Prostate gland (tissue), 2 donors: Measurements from ENCODE around the gene FLT1. TPM values are rescaled to one million over a fixed set of nuclear protein-coding genes. Genes with fewer than 3 reads are reported as not detected.

Experiments
- DNase-seq: peaks from one replicate; pipeline ENCODE4 v3.0.0-alpha.2; 2019; ENCODE audit warnings: low spot score
- H3K27ac ChIP-seq, 2 donors: fragments of 200-600 bp; sonication (generic); 2 replicates each; pipeline ENCODE4 v1.5.1; 2017 to 2019
- H3K27me3 ChIP-seq: fragments of 200-600 bp; sonication (generic); replicated peaks from 2 replicates; pipeline ENCODE4 v1.5.1; 2019; ENCODE audit not compliant: insufficient read depth
- H3K36me3 ChIP-seq, 2 donors: fragments of 200-600 bp; sonication (generic); 1 replicate in 1 of 2; 2 replicates in 1 of 2; pipeline versions ENCODE4 v1.5.1 to v1.8.1; 2017 to 2019
- H3K4me1 ChIP-seq: fragments of 200-600 bp; sonication (generic); replicated peaks from 2 replicates; pipeline ENCODE4 v1.5.1; 2019
- H3K4me3 ChIP-seq, 2 donors: fragments of 200-600 bp; sonication (generic); 2 replicates each; pipeline ENCODE4 v1.5.1; 2017 to 2019
- H3K9me3 ChIP-seq: fragments of 200-600 bp; sonication (generic); 2 replicates; pipeline ENCODE4 v1.5.1; 2017
- POLR2A ChIP-seq: fragments of 450-650 bp; IDR thresholded peaks from one replicate; pipeline ENCODE4 v1.6.1; 2016; ENCODE audit warnings: antibody characterized with exemption, mild to moderate bottlenecking
- POLR2AphosphoS5 ChIP-seq: sonication (generic); formaldehyde crosslinking; IDR thresholded peaks from one replicate; pipeline ENCODE4 v1.6.1; 2017; ENCODE audit warnings: antibody characterized with exemption
- WGBS: methylation state at CpG from one replicate; pipeline ENCODE4 v1.1.5; 2018; 5-methylcytosine and 5-hydroxymethylcytosine counted together
- intact Hi-C: fragments of 100-400 bp; cut with DNase I; formaldehyde crosslinking; loops from one replicate; pipeline ENCODE4 v1.14.2; 2022
- total RNA-seq, 2 donors: library from RNA; depleted of rRNA; stranded (reverse); fragments of >200 nt; gene quantifications; one replicate each; pipeline ENCODE4 v1.1.0, GENCODE V29; 2016
- TF ChIP-seq, protein P1 (sequence below), 4 experiments: fragments of 200-600 bp in 2 of 4; fragments of 450-650 bp in 2 of 4; sonication (generic) in 2 of 4; IDR thresholded peaks; 1 replicate in 3 of 4; 2 replicates in 1 of 4; pipeline ENCODE4 v1.5.1; 2016 to 2019; ENCODE audit warnings: antibody characterized with exemption in 4 of 4, mild to moderate bottlenecking in 2 of 4, moderate library complexity in 2 of 4

Gene FLT1
- total RNA-seq, 2 donors from 2014 or later: 9.1 to 27.0 TPM

DNA sequence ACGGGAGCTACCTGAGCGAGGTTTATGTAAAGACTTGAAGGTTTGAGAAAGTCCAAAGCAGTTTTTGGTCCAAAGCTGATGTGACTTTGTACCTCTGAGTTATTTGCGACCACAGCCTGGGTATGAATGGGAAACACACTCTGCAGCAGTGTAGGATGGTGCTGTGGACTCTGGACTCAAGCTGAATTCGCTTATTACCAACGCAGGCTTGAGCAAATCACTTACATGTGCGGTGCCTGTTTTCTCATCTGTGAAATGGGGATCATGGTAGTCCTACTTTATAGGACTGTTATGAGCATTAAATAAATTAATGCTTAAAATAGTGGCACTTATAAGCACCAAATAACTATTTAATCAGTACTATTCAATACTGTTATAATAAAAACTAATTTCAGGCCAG, 180.0 kb downstream of the FLT1 start:
- DNase-seq: no peak
- Histone ChIP-seq H3K4me1 (no peaks in the 10 kb centered on the region), H3K27ac (no peak overlapping the region), H3K4me3 (no peak overlapping the region), H3K36me3 (no peaks in the 10 kb centered on the region), H3K27me3 (no peaks in the 10 kb centered on the region), H3K9me3 (no peaks in the 10 kb centered on the region)
- TF ChIP-seq POLR2AphosphoS5: no peak
- TF ChIP-seq, protein P1, sequence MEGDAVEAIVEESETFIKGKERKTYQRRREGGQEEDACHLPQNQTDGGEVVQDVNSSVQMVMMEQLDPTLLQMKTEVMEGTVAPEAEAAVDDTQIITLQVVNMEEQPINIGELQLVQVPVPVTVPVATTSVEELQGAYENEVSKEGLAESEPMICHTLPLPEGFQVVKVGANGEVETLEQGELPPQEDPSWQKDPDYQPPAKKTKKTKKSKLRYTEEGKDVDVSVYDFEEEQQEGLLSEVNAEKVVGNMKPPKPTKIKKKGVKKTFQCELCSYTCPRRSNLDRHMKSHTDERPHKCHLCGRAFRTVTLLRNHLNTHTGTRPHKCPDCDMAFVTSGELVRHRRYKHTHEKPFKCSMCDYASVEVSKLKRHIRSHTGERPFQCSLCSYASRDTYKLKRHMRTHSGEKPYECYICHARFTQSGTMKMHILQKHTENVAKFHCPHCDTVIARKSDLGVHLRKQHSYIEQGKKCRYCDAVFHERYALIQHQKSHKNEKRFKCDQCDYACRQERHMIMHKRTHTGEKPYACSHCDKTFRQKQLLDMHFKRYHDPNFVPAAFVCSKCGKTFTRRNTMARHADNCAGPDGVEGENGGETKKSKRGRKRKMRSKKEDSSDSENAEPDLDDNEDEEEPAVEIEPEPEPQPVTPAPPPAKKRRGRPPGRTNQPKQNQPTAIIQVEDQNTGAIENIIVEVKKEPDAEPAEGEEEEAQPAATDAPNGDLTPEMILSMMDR (IDR thresholded peaks at IDR 0.05): no peak
- intact Hi-C loops: no loop called here
- 92% methylated on average over 6 of the region's 6 CpGs for WGBS

DNA sequence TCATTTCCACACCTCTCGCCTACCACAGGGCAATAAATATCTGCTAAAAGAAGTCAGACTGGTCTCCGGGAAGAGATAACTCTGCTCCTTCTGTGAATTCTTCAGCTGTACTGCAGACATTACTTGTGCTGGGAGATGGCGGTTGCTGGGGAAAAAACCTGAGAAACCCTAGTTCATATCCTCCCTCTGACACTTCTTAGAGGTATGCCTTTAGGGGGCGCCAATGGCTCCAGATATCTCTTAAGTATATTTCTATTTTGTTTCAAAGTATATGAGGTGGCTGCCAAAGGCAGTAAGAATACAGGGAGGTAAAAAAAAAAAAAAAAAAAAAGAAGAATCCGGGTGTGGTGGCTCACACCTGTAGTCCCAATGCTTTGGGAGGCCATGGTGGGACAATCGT, 181.3 kb downstream of the FLT1 start:
- Histone ChIP-seq H3K36me3 (no peaks in the 10 kb centered on the region), H3K9me3 (no peaks in the 10 kb centered on the region), H3K27me3 (no peaks in the 10 kb centered on the region), H3K27ac (no peak overlapping the region), H3K4me3 (no peak overlapping the region), H3K4me1 (no peaks in the 10 kb centered on the region)
- 88% methylated on average over 6 of the region's 6 CpGs for WGBS
- DNase-seq: no peak
- intact Hi-C loops: no loop called here
- TF ChIP-seq POLR2AphosphoS5: no peak
- TF ChIP-seq, protein P1 (IDR thresholded peaks at IDR 0.05): no peak
- no peak for TF ChIP-seq POLR2A

DNA sequence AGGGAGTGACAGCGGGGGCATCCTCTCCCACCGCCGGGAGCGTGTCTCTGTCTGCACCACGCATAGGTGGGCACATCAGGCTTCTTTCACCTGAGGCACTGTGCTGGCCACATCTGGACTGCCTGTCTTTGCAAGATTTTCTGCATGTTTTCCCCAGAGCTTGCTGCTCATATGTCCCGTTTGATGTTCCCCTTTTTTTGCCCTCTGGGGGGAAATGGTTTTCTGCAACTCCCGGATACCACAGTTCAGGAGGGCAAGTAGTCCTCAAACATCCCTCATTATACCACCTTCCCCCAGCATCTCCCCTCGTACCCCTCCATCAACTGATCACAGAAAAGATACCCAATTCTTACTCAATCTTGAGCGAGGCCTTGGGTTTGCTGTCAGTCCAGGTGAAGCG, 188.6 kb downstream of the FLT1 start:
- H3K4me3 ChIP-seq: no peak overlapping the region
- no peak for DNase-seq
- no peak overlapping the region for H3K27ac ChIP-seq
- H3K4me1 ChIP-seq: no peaks in the 10 kb centered on the region
- 92% methylated on average over 10 of the region's 10 CpGs for WGBS
- no peaks in the 10 kb centered on the region for H3K36me3 ChIP-seq
- no peaks in the 10 kb centered on the region for H3K9me3 ChIP-seq
- intact Hi-C loops: no loop called here
- no peaks in the 10 kb centered on the region for H3K27me3 ChIP-seq
- TF ChIP-seq POLR2A (no peak), POLR2AphosphoS5 (no peak)
- TF ChIP-seq, protein P1 (IDR thresholded peaks at IDR 0.05): no peak

DNA sequence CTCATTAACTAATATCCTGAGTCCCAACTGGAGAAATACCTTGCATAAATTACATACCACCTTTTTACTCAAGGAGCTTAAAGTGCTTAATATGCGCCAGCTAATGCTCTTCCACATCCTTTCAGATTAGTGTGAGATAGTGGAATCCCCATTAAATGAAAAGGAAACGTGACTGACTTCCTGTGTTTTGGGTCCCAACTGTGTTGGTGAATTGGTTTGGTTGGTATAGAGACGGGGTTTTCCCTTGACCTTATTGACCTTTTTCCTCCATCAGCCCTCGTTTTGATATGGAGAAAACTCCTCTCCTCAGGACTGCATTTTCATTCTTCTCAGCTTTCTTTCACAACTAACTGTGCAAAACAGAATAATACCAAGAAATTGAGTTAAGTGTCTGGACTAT, 193.1 kb downstream of the FLT1 start:
- Histone ChIP-seq H3K36me3 (no peaks in the 10 kb centered on the region), H3K4me1 (no peaks in the 10 kb centered on the region), H3K27ac (no peak overlapping the region), H3K27me3 (no peaks in the 10 kb centered on the region), H3K9me3 (no peaks in the 10 kb centered on the region), H3K4me3 (no peak overlapping the region)
- intact Hi-C loops: no loop called here
- no peak for TF ChIP-seq POLR2A
- no peak for TF ChIP-seq POLR2AphosphoS5
- DNase-seq: no peak
- WGBS: 71% methylated on average over 4 of the region's 4 CpGs

DNA sequence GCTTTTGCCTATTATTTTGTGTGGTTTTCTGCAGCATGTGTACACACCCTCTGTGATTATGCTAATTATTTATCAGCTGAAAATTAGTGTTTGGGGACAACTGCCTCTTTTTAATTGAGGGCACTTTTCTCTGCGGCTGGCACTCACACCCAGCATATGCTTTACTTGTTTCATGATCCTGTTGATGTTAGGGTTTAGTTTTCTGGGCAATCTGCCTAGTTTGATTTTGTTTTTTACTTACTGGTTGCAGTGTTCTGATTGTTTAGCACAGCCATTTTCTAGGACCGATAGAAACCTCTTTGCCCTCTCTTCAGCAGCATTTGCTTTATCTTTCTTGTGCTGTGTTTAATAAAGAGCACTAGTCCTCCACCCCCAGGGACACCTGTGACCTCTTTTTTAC, 195.0 kb downstream of the FLT1 start:
- no peak for DNase-seq
- Histone ChIP-seq H3K27me3 (no peaks in the 10 kb centered on the region), H3K27ac (no peak overlapping the region), H3K4me1 (no peaks in the 10 kb centered on the region), H3K36me3 (no peaks in the 10 kb centered on the region), H3K4me3 (no peak overlapping the region), H3K9me3 (no peaks in the 10 kb centered on the region)
- intact Hi-C loops: no loop called here
- TF ChIP-seq, protein P1 (IDR thresholded peaks at IDR 0.05): no peak
- no peak for TF ChIP-seq POLR2AphosphoS5
- TF ChIP-seq POLR2A: no peak
- WGBS: 73% methylated on average over 2 of the region's 2 CpGs
